ENCODE data around the gene ORM2.

DNA sequence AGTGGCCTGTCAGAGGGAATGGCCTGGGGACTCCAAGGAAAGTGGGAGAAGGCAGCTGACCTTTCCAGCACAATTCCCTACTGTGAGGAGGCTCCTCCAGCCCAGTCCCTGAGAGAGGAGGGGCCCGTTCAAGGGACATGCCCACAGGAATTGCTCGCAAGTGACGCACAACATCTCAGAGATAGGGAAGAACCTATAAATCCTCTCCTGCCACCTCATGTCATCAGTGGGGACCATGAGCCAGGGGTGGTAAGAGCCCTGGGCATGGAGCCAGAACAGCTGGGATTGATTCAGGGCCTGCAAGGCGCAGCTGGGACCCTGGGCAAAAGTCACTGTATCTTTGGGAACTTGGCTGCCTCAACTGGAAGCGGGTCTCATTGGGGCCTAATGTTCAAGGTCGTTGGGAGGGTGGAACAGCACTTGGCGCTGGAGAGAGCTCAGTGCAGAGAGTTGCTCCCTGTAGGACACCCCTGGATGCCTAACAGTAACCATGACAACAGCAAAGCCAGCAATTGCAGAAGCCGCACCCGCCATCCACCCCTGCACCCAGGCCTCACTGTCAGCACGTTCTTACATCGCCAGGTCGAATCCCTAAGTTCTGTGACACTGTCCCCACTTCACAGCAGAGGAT lies 48.1 kb upstream of the ORM2 start:
- TF ChIP-seq, protein P1, sequence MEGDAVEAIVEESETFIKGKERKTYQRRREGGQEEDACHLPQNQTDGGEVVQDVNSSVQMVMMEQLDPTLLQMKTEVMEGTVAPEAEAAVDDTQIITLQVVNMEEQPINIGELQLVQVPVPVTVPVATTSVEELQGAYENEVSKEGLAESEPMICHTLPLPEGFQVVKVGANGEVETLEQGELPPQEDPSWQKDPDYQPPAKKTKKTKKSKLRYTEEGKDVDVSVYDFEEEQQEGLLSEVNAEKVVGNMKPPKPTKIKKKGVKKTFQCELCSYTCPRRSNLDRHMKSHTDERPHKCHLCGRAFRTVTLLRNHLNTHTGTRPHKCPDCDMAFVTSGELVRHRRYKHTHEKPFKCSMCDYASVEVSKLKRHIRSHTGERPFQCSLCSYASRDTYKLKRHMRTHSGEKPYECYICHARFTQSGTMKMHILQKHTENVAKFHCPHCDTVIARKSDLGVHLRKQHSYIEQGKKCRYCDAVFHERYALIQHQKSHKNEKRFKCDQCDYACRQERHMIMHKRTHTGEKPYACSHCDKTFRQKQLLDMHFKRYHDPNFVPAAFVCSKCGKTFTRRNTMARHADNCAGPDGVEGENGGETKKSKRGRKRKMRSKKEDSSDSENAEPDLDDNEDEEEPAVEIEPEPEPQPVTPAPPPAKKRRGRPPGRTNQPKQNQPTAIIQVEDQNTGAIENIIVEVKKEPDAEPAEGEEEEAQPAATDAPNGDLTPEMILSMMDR (IDR thresholded peaks at IDR 0.05): no peak
- no peak for TF ChIP-seq POLR2A (IDR thresholded peaks at IDR 0.05)
